GM19324 (cell line): ENCODE data around the gene MYBPC3.

Source experiments
- ATAC-seq: cut with Tn5 transposase; IDR thresholded peaks from one replicate; pipeline ENCODE4 v1.9.1; 2021; ENCODE audit warnings: mild to moderate bottlenecking, moderate library complexity; ENCODE audit not compliant: unreplicated experiment, low FRiP score

Gene MYBPC3

GRCh38 chr11:47359162-47359561 lies 6.7 kb upstream of the MYBPC3 start:
- no peak for ATAC-seq

- ATAC-seq: no peak
These were observed 6.2 kb upstream of the MYBPC3 start for GRCh38 chr11:47358731-47359051.

DNA sequence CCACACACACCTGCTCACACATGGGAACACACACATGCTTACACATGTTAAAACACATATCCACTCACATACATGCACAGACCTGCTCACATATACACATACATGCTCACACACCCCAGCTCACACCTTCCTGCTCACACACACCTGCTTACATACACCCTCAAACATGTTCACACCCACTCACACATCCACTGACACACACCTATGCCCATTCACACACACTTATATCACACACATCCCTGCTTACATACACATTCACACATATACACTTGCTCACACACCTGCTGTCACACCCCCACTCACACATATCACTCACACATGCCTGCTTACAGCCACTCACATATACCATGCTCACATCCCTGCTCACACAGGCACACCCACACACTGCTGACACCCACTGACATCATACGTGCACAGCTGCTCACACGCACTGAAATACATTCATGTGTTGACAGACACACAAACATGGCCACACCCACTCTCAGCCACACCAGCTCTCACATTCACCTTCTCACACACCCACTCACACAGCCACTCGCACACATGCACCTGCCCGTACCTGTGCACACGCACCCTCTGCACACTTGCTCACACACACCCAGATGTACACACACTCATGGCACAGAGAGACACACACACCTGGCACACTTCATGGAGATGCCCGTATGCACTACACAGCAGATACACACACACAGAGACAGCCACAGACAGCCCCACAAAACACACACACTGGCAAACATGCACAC lies 5.7 kb upstream of the MYBPC3 start:
- no peak for ATAC-seq

DNA sequence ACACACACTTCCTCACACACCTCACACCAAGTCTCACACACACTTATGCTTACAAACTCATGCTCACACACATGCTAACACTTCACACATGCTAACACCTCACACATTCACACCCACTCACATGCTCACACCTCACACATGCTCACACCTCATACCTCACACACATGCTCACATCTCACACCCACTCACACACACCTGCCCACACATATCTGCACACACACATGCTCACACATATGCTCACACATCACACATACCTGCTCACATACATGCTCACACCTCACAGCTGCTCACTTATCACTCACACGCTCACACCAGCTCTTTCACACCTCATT lies 4.5 kb upstream of the MYBPC3 start:
- no peak for ATAC-seq

DNA sequence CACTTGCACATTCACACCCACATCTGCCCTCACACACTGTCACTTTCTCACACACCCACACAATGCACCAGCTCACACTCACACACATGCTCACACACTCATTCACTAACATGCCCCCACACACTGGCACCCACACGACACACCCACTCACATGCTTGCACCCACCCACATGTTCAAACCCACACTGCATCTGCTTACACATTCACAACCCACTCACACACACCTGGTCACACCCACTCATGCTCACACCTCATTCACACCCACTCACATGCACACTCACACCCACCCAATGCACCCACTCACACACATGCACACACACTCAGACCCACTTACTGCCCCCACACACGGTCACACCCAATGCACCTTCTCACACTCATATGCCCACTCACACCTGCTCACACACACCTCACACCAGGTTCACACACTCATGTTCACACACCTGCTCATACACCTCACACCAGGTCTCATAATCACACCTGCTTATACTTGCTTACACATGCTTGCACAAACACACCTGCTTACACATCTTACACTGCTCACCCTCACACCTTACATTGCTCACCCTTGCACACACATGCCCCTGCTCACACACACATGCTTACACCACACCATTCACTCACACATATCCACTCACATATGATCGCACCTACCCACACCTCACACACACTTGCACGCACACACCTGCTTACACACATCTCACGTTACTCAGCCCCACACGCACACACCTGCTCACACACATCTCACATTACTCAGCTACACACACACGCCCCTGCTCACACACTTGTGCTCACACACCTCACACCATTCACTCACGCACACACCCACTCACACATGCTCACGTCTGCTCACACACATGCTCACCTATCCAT lies 3.9 kb upstream of the MYBPC3 start:
- ATAC-seq: no peak

GRCh38 chr11:47355283-47356128 lies 3.0 kb upstream of the MYBPC3 start:
- no peak for ATAC-seq

DNA sequence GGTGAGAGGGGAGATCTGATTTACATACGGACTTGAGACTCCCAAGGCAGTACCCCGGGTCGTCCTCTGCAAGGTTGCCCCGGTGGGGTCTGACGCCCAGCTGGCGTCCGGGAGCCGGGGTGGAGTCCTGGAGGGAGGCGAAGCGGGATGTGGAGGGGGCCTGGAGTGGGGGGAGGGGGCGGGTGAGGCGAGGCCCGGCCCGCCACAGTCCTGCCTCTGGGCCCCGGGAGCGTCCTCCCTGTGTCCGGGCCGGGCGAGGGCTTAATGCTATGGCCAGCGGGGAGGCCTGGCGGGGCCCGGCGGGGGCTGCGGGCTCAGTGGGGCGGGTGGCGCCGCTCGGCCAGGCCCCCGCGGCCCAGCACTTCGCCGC lies 2.4 kb upstream of the MYBPC3 start:
- no peak for ATAC-seq

- ATAC-seq: no peak
These were observed 1.7 kb upstream of the MYBPC3 start for GRCh38 chr11:47353978-47354774.

DNA sequence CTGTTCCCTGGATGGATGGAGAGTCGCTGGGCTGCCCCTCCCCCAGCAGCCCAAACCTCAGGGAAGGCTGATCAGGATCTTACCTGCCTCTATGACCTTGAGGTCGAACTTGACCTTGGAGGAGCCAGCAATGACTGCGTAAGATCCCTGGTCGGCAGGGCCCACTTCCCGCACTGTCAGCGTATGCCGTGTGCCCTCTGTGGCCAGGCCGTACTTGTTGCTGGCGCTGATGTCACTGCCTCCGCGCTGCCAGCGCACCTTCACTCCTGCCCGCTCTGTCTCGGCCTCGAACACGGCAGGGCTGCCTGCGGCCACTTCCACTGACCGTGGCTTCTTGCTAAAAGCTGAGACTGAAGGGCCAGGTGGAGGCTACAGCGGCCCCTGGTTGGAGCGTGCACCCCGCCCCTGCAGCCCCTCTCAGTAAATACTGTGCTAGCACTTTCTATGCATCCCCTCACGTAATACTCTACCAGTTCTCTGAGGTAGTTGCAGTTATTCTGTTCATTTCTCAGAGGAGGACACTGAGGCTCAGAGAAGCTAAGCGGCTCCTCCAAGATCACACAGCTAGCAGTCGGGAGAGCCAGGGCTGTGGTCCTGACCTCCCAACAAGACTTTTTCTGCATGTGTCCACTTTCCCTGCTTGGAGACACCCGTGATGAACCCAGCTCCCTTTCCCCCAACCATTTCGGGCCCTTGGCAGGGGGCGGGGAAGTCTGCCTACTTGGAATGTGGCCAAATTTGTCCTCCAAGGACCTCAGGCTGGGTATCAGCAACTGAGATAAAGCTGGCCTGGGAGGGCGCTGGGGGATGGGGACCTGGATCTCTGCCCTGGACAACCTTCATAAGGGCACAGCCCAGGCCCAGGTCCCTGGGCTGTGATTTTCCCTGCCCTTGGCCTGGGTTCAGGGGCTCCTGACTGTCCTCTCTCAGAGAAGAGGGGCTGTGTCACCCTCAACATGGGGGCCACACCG lies 1.1 kb downstream of the MYBPC3 start:
- ATAC-seq: no peak

- no peak for ATAC-seq
These were observed 2.2 kb downstream of the MYBPC3 start for GRCh38 chr11:47350315-47350714.

GRCh38 chr11:47349521-47350095 lies 2.9 kb downstream of the MYBPC3 start:
- no peak for ATAC-seq

GRCh38 chr11:47348859-47349258 lies 3.6 kb downstream of the MYBPC3 start:
- ATAC-seq: no peak

GRCh38 chr11:47348131-47348802 lies 4.2 kb downstream of the MYBPC3 start:
- ATAC-seq: no peak

DNA sequence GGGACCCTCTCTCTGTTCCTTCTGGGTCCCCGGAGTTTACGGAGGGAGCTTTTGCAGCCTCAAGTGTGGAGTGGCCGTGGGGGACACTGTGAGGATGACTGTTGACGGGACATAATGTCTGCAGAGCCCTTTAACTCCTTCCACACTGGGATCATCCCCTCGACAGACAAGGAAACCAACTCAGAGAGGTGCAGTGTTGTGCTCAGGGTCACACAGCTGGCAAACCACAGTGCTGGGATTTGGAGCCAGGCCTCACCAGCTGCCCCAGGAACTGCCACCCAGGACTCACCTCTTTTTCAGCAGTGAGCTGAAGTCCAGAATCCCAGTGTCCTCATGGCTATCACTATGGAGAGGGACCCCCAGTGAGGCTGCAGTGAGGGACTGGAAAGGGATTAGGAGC lies 5.4 kb downstream of the MYBPC3 start:
- no peak for ATAC-seq

DNA sequence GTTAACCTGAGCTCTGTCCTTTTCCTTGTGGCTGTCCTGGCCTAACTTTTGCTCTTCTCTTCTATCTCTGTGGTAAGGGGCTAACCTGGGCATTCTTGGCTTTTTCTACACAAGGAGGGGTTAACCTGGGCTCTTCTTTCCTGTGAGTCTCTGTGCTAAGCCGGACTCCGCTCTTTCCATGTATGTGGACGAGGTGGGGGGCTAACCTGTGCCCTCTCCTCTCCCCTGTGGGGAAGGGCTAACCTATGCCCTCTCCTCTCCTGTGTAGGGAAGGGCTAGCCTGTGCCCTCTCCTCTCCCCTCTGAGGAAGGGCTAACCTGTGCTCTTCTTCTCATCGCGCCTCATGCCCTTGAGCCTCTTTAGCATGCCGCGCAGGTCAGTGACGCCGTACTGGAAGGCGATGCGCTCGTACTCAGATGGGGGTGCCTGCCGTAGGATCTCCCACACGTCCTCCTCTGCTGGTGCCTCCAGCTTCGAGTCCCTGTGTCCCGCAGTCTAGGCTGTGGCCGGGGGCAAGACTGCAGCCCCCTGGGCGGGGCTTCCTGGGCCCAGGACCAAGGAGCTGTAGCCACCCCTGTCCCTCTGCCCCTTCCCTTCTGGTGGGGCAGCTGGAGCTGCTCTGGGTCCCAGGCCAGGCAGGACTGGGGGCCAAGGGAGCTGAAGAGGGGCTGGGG lies 6.5 kb downstream of the MYBPC3 start:
- no peak for ATAC-seq

- ATAC-seq: no peak
These were observed 9.6 kb downstream of the MYBPC3 start for GRCh38 chr11:47342854-47343253.

DNA sequence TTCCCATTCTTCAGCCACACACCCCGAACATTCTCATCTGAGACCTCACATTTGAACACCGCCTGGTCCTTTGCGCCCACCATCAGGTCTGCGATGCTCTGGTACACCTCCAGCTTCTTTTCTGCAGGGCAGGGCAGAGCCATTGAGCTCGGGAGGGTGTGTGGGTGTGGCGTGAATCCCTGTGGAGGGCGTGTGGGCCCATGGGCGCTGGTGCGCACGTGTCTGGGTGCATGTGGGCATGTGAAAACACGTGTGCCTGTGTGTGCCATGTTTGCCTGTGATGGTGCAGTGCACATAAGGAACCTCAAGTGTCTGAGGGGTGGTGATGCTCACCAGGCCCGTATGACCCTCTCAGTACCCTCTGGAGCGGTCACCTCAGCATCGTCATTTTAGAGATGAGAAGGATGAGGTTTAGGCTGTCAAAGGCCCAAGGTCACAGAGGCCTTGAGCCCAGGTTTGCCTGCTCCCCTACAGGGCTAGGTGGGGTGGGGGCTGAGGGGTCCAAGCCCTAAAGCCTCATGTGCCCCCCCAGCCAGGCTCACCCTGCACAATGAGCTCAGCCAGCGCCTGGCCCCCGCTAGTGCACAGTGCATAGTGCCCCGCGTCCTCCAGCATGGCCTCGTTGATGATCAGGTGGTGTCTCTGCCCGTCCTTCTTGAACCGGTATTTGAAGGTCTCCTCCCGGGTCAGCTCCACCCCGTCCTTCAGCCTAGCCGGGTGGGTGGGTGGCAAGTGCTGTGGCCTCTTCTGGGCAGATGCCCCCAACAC lies 10.3 kb downstream of the MYBPC3 start:
- ATAC-seq: no peak
